Stimulated activated CD4-positive, alpha-beta T cell treated with anti-CD3 and anti-CD28 coated beads, Interleukin-12 subunit alpha, Interleukin-12 subunit beta, amount 100 ng/mL, for 24 hours (primary cell): Measurements from ENCODE around the gene AIMP1.

ENCODE experiments used
- DNase-seq, 2 experiments: peaks; one replicate each; pipeline ENCODE4 v3.0.0-alpha.2; 2020; ENCODE audit warnings: low read depth in 2 of 2

The AIMP1 gene

GRCh38 chr4:106315968-106316772, at the start of gene AIMP1, which contains the start of gene TBCK:
Gene AIMP1, plus strand, starts transcription at chr4:106316550. Its CDS starts 8,460 bp downstream, at chr4:106325010.
Gene TBCK, minus strand, starts transcription at chr4:106316209. Its CDS starts 7,249 bp downstream, at chr4:106308960.
- peak; percentile 75 to 77 for DNase-seq

GRCh38 chr4:106268786-106269185, 47.6 kb upstream of the AIMP1 start:
- DNase-seq = no peak

GRCh38 chr4:106269711-106270110, 46.6 kb upstream of the AIMP1 start:
- no peak for DNase-seq

GRCh38 chr4:106270736-106271135, 45.6 kb upstream of the AIMP1 start:
- no peak for DNase-seq

GRCh38 chr4:106273831-106274230, 42.5 kb upstream of the AIMP1 start:
- no peak for DNase-seq

GRCh38 chr4:106277140-106277675, 39.1 kb upstream of the AIMP1 start:
- DNase-seq = no peak

- no peak for DNase-seq
These were observed 32.1 kb upstream of the AIMP1 start for GRCh38 chr4:106284227-106284626.

GRCh38 chr4:106286611-106287010, 29.7 kb upstream of the AIMP1 start:
- DNase-seq = no peak

- no peak for DNase-seq
These were observed 28.9 kb upstream of the AIMP1 start for GRCh38 chr4:106287353-106287969.

DNA sequence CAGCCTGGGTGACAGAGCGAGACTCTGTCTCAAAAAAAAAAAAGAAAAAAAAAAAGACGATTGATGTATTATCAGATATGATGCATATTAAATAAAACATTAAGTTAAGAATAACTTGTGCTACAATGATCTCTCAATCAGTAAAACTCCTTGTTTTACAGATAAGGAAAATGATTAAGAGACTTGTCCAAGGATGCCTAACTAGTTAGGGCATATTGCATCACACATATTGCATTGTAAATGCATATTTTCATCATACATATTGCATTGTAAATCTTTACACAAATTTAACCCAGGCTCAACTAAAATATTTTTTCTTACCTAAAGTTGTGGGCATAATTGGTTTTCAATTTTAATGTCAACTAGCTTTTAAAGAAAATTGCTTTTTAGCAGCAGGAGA, 26.6 kb upstream of the AIMP1 start:
- DNase-seq = no peak

DNA sequence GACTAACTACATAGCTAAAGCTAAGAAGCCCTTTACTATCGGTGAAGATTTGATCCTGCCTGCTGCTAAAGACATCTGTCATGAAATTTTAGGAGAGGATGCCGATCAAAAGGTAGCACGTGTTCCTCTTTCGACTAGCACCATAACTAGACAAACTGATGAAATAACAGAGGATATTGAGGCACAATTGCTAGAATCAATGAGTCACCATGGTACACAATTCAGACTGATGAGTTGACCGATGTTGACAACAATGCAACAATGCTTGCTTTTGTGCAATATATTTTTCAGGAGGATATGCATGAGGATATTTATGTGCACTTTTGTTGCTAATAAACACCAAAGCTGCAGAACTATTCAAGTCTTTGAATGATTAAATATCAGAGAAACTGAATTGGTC, 24.7 kb upstream of the AIMP1 start:
- no peak for DNase-seq

GRCh38 chr4:106294062-106294461, 22.3 kb upstream of the AIMP1 start:
- no peak for DNase-seq

DNA sequence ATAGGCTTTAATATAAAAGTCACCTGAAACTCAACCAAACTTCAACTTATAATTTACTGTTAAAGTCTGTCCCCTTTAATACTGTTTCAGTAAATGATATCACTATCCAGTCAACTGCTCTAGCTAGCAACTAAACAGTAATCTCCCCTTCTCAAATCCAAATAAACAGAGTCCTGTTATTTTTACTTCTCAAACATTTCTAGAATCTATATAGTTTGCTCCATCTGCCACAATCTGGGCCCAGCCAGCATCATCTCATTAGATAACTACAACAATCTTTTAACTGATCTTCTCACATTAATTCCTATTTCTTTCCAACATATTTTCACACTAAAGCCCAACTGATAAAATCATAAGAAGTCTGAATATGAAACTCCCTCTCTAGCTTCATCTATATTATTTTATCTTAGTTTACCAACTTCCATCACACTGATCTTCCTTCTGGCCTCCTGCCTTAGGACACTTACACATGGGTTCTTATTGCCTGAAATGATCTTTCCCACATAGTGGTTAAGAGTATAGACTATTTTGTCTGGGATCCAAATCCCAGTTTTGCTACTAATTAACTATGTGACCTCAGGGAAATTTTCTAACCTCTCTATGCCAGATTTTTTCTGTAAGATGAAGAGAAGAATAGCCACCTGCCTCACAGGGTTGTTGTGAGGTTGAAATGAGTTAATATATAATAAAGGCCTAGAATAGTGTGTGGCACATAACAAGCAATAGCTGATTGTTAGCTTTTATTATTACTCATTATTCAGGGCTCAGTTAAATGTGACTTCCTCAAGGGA, 18.9 kb upstream of the AIMP1 start:
- DNase-seq = no peak

GRCh38 chr4:106299977-106300376, 16.4 kb upstream of the AIMP1 start:
- no peak for DNase-seq

GRCh38 chr4:106301393-106302061, 14.8 kb upstream of the AIMP1 start:
- no peak for DNase-seq

DNA sequence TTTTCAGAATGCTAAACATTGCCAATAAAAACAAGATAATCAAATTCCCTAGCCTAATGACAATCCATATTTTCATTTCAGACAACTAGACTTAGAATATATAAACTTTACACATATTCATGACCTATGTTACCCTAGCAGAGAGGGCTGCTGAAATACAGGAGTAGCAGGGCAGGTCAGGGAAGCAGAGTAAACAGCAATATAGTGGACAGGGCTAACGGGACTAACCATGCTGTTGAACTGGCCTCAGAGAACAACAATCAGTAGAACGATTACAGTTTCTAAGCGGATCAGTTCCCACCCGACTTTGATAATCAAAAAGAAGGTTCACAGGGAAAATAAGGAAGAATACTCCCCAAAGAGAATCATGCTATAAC, 14.3 kb upstream of the AIMP1 start:
- no peak for DNase-seq

DNA sequence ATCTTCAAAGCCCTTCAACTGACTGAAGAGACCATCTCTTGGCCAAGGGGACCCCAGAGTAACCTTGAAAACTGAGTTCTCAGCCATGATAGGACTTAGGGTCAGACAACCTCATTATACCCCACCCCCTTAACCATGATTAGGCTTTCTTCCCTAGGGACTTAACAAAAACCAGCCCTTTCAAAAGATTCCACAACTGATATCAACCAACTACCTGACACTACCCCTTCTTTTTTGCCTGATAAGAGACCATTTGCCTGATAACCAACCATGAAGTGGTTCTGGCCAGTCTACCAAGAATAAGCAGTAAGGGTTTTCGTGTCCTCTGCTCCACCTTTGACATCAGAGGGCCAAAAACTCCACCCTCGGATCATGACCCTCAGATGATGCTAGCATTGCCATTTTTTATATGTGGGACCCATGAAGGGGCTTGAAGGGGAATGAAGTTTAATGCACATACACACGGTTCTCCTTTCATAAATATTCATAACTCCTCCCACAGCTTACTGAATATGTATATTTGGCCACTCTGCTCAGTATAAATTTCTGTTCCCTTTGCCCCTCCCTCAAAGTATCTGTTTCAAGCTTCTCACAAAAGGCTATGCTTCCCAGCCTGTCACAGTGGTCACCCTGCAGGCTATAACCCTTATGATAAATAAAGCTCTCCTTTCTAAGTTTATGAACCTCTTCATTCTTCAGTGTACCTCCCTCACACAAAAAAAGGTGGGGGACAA, 12.6 kb upstream of the AIMP1 start:
- DNase-seq = no peak

GRCh38 chr4:106304632-106305031, 11.7 kb upstream of the AIMP1 start:
- DNase-seq = no peak

- DNase-seq = no peak
These were observed 10.8 kb upstream of the AIMP1 start for GRCh38 chr4:106305435-106306055.

DNA sequence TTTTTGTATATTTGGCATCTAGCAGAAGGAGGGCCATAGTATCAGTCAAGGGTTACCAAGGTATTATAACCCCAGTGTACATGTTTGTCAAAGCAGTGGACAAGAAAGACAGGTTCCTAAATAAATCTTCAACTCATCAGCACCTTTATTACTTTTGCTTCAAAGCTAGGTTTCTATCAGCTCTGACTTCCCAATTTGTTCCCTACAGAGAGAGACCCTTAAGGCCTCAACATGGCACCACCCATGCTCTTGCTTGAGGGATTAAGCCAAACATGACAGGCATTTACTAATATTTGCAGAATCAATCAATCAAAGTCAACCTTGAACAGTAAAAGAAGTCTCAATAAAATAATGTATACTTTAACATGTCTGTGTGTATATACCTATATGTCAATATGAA, 9.8 kb upstream of the AIMP1 start:
- no peak for DNase-seq

DNA sequence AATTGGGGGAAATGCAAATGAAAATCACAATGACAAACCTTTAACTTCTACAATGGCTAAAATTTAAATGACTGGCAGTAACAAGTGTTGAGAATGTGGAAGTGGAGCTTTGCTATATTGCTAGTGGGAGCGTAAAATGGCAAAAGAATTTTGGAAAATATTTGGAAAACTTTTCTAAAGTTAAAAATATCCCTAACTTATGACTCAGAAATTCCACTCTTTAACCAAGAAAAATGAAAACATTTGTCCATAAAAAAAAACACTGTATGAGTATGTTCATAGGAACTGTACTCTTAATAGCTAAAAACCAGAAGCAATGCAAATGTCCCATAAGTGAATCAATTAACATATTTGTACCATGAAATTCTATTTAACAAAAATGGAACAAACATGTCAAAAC, 4.0 kb upstream of the AIMP1 start:
- no peak for DNase-seq
